ENCODE data around the gene PLCH2.

Gene PLCH2

DNA sequence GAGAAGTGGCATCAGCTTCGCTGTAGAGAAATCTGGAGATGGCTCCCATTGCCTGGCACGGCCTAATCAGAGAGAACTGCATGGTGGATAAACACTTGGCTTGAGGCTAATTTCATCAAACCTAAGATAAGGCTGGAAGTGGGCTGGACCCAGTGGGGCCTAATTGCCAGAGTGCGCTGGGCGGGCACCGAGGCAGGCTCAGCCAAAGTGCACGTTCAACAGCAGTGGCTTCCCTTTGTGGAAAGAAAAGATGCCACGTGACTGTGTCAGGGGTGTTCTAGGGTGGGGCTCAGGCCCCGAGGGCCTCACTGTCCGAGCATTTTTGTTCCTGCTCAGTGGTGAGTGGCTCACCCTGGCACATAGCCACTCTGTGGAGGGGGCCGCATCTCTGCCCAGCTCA lies 5.8 kb downstream of the PLCH2 start:
- DNase-seq (ENCODE audit: insufficient read length) (no peak), FAIRE-seq (no peak)
- TF ChIP-seq POLR2A (IDR thresholded peaks at IDR 0.05; ENCODE audit: low read depth, low read length) (no peak), POLR2AphosphoS5 (IDR thresholded peaks at IDR 0.05; ENCODE audit: low read depth, low read length) (no peak), TAF1 (IDR thresholded peaks at IDR 0.05; ENCODE audit: borderline replicate concordance, low read depth, low read length) (no peak)

DNA sequence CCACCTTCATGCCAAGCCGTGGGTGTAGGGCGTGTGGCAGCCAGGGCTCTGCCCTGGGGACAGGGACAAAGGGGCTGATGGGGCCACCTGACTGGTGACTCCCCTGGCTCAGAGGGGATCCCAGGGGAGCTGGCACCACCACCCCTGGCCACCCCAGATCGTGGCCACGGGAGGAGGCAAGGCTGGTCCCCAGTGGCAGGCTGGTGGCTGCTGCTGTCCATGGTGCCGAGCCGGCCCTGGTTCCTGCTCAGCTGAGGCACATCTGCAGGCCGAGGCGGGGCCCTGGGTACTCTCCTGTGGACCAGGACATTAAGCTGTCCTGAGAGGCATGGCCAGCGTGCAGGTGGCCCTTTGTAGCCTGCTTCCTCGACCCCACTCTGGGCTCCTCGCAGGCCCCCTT lies 6.5 kb downstream of the PLCH2 start:
- no peak for DNase-seq (ENCODE audit: insufficient read length)
- FAIRE-seq: no peak
- no peak for TF ChIP-seq POLR2A (IDR thresholded peaks at IDR 0.05; ENCODE audit: low read depth, low read length)

GRCh38 chr1:2483026-2483425 lies 6.9 kb downstream of the PLCH2 start:
- no peak for DNase-seq (ENCODE audit: insufficient read length)
- no peak for FAIRE-seq
- TF ChIP-seq POLR2AphosphoS5 (IDR thresholded peaks at IDR 0.05; ENCODE audit: low read depth, low read length) (no peak), POLR2A (IDR thresholded peaks at IDR 0.05; ENCODE audit: low read depth, low read length) (no peak), TAF1 (IDR thresholded peaks at IDR 0.05; ENCODE audit: borderline replicate concordance, low read depth, low read length) (no peak)

DNA sequence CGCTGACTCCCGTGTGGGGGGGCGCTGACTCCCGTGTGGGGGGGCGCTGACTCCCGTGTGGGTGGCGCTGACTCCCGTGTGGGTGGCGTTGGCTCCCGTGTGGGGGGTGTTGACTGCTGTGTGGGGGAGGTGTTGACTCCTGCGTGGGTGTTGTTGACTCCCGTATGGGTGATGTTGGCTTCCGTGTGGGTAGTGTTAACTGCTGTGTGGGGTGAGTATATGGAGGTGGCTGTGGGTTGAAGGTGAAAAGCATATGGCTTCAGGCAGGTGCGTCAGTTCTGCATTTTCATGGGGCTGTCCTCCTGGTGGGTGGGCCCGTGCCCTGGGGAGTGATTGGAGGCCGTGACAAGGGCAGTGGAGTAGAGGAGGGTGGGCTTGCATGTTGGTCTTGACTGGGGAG lies 7.9 kb downstream of the PLCH2 start:
- TF ChIP-seq POLR2AphosphoS5 (IDR thresholded peaks at IDR 0.05; ENCODE audit: low read depth, low read length): no peak
- no peak for TF ChIP-seq POLR2A (IDR thresholded peaks at IDR 0.05; ENCODE audit: low read depth, low read length)
- no peak for TF ChIP-seq TAF1 (IDR thresholded peaks at IDR 0.05; ENCODE audit: borderline replicate concordance, low read depth, low read length)
- no peak for FAIRE-seq
- DNase-seq (ENCODE audit: insufficient read length): no peak

DNA sequence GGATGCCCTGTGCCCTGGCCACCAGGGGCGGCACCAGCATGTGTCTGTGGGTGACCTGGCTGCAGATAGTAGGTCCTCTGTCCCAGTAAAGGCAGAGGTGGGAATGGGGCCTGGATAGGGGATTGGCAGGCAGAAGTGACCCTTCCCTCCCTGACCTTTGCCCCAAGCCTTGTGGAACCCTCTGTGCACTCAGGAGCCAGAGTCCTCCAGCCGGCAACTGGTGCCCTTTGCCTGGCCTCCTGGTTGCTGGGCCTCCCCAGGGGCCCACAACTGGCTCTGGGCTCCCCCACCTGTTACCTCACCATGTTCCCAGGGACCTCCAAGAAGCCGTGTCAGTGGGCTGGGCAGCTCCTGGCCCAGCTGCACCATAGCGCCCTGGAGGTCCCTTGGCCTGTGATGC lies 10.0 kb downstream of the PLCH2 start:
- no peak for FAIRE-seq
- DNase-seq (ENCODE audit: insufficient read length): no peak
- TF ChIP-seq TAF1 (IDR thresholded peaks at IDR 0.05; ENCODE audit: borderline replicate concordance, low read depth, low read length): no peak
- no peak for TF ChIP-seq POLR2A (IDR thresholded peaks at IDR 0.05; ENCODE audit: low read depth, low read length)
- TF ChIP-seq POLR2AphosphoS5 (IDR thresholded peaks at IDR 0.05; ENCODE audit: low read depth, low read length): no peak

DNA sequence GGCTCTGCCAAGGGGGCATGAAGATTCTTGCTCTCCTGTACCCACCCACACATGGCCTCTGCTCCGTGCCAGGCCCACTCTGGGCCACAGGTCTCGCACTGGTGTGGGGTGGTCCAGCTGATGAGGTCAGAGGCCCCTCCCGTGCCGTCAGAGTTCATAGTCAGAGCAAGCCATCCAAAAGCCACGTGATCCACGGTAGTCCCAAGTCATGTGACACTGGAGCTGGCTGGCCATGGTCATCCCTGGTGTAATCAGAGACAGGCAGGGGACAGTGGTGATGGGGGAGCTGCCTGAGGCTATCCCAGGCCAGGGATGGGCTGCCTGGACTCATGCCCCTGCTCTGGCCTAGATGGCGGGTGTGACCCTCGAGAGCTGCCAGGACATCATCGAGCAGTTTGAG lies 10.5 kb downstream of the PLCH2 start:
- DNase-seq (ENCODE audit: insufficient read length) (no peak), FAIRE-seq (no peak)
- TF ChIP-seq POLR2AphosphoS5 (IDR thresholded peaks at IDR 0.05; ENCODE audit: low read depth, low read length): no peak
- no peak for TF ChIP-seq TAF1 (IDR thresholded peaks at IDR 0.05; ENCODE audit: borderline replicate concordance, low read depth, low read length)
- TF ChIP-seq POLR2A (IDR thresholded peaks at IDR 0.05; ENCODE audit: low read depth, low read length): no peak

DNA sequence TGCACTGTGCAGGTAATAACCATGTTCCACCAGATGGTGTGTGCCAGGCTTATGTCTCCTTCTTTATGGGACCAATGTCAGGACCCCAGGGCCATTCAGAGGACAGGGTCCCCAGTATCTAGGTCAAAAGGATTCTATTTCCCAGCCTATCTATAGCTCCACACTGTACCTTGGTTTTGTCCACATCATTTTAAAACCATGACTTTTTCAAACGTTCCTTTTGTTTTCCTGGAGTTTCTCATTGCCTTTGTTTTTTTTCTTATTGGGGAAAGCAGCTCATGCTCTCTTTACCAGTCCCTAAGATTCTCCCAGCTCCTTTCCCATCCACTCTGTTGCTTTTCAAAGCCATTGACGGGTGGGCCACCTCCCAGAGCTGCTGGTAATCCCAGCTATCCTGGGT lies 12.6 kb downstream of the PLCH2 start:
- FAIRE-seq (no peak), DNase-seq (ENCODE audit: insufficient read length) (no peak)
- no peak for TF ChIP-seq POLR2A (IDR thresholded peaks at IDR 0.05; ENCODE audit: low read depth, low read length)

- TF ChIP-seq POLR2AphosphoS5 (IDR thresholded peaks at IDR 0.05; ENCODE audit: low read depth, low read length) (no peak), POLR2A (IDR thresholded peaks at IDR 0.05; ENCODE audit: low read depth, low read length) (no peak), TAF1 (IDR thresholded peaks at IDR 0.05; ENCODE audit: borderline replicate concordance, low read depth, low read length) (no peak)
- no peak for FAIRE-seq
Measured at GRCh38 chr1:2489615-2490014, 13.5 kb downstream of the PLCH2 start.

DNA sequence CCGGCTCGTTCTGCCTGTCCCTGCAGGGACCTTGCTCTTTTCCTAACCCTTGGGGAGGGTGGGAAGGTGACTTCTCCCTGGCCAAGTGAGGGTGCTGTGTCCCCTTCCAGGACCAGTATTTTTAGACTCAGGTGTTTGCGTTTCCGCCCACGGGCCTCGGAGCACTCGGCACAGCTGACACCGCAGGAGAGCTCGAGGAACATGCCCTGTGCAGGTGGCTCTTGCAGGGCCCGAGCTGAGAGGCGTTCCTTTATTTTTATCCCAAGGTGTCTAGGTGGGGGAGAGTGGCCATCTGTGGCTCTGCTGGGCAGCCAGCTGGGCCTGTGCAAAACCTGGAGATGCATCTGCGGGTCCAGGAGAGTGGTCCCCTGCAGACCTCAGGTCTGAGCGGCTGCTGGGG lies 16.0 kb downstream of the PLCH2 start:
- FAIRE-seq (no peak), DNase-seq (ENCODE audit: insufficient read length) (no peak)
- TF ChIP-seq POLR2A (IDR thresholded peaks at IDR 0.05; ENCODE audit: low read depth, low read length) (no peak), TAF1 (IDR thresholded peaks at IDR 0.05; ENCODE audit: borderline replicate concordance, low read depth, low read length) (no peak), POLR2AphosphoS5 (IDR thresholded peaks at IDR 0.05; ENCODE audit: low read depth, low read length) (no peak)

More at GRCh38 chr1:2489615-2490014, 13.5 kb downstream of the PLCH2 start:
- DNase-seq (ENCODE audit: insufficient read length): no peak

DNA sequence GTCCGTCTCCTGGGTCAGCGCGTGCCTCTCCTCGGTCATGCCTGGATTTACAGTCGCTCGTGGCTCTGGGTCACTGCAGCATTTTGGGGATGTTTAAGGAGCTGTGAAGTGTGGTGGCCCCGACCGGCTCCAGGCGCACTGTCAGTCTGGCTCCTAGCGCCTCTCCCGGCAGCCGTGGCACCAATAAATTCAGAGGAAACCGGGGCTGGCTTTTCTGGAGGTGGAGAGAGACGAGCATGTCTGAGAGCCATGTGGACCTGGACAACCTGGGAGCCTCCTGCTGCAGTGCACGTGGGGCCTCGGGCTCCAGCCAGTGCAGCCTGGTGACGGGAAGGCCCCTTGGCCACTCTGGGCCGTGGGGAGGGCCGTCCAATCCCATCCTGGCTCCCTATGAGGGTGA lies 17.1 kb downstream of the PLCH2 start:
- DNase-seq (ENCODE audit: insufficient read length) (no peak), FAIRE-seq (no peak)
- TF ChIP-seq POLR2AphosphoS5 (IDR thresholded peaks at IDR 0.05; ENCODE audit: low read depth, low read length): no peak
- no peak for TF ChIP-seq POLR2A (IDR thresholded peaks at IDR 0.05; ENCODE audit: low read depth, low read length)
- no peak for TF ChIP-seq TAF1 (IDR thresholded peaks at IDR 0.05; ENCODE audit: borderline replicate concordance, low read depth, low read length)

DNA sequence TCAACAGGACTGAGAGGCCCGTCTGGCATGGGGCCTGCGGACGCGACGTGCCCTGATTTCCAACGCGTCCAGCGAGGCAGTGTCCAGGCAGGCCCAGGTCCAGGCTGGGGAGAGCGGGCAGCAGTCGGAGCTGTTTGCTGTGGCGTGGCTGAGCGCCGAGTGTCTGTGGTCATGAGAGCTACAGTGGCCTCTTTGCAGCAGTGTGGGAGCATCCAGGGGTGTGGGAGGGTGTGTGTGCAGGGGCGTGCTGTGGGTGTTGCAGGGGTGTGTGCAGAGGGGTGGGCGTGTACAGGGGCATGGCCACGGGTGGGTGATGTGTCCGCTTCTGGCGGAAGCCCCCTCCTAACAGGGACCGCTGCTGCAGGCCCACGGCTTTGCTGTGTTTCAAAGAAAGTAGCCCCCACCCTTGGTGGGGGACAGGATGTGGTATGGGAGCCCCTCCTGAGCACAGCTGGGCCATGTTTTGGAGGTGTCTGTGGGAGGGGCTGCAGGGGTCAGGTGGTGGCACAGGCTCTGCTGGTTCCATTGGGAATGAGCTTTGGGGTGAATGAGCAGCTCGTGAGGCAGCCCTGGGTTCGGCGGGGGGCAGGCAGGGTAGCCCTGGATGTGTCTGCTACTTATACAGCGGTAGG lies 17.7 kb downstream of the PLCH2 start:
- no peak for TF ChIP-seq POLR2AphosphoS5 (IDR thresholded peaks at IDR 0.05; ENCODE audit: low read depth, low read length)
- no peak for TF ChIP-seq TAF1 (IDR thresholded peaks at IDR 0.05; ENCODE audit: borderline replicate concordance, low read depth, low read length)
- no peak for TF ChIP-seq POLR2A (IDR thresholded peaks at IDR 0.05; ENCODE audit: low read depth, low read length)

DNA sequence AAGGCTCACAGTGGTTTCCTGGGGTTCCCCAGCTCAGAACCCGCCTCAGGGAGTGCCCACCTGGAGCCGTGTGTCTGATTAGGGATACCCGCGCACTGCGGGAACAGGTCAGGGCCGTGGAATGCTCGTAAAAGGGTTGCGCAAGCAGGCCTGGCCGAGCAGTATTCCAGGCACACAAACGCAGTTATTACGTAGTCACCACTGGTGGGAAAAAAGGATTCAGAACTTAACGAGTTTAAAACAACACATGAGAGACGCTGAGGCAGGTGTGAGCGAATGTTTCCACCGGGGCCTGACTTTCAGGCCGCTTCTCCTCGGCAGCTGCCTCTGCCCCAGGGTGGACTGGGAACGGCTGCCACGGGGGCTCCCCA lies 18.2 kb downstream of the PLCH2 start:
- FAIRE-seq (no peak), DNase-seq (ENCODE audit: insufficient read length) (no peak)
- TF ChIP-seq POLR2AphosphoS5 (IDR thresholded peaks at IDR 0.05; ENCODE audit: low read depth, low read length): no peak
- no peak for TF ChIP-seq POLR2A (IDR thresholded peaks at IDR 0.05; ENCODE audit: low read depth, low read length)
- no peak for TF ChIP-seq TAF1 (IDR thresholded peaks at IDR 0.05; ENCODE audit: borderline replicate concordance, low read depth, low read length)

More for the DNA sequence above, 17.7 kb downstream of the PLCH2 start:
- FAIRE-seq (no peak), DNase-seq (ENCODE audit: insufficient read length) (no peak)

DNA sequence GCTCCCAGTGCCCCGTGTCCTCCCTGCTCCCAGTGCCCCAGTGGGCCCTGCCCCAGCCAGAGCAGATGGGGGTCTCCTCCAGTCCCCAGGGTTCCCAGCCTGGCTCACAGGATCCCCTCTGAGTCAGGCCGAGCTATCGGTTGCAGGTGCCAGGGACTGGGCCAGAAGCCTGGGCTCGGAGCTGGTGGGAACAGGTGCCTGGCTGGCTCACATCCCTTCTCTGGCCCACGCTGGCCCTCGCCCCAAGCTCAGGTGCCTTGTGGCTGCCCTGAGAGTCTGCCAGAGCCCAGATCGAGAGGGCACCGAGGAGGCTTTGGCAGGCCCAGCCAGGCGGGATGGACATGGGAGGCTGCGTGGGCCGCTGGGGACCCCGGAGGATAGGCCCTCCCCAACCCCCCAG lies 18.9 kb downstream of the PLCH2 start:
- no peak for DNase-seq (ENCODE audit: insufficient read length)
- no peak for TF ChIP-seq TAF1 (IDR thresholded peaks at IDR 0.05; ENCODE audit: borderline replicate concordance, low read depth, low read length)
- no peak for TF ChIP-seq POLR2A (IDR thresholded peaks at IDR 0.05; ENCODE audit: low read depth, low read length)
- no peak for TF ChIP-seq POLR2AphosphoS5 (IDR thresholded peaks at IDR 0.05; ENCODE audit: low read depth, low read length)
- FAIRE-seq: no peak

Measured in GM12892 (cell line).